Measurements from ENCODE around the gene CDH13.

Gene CDH13

DNA sequence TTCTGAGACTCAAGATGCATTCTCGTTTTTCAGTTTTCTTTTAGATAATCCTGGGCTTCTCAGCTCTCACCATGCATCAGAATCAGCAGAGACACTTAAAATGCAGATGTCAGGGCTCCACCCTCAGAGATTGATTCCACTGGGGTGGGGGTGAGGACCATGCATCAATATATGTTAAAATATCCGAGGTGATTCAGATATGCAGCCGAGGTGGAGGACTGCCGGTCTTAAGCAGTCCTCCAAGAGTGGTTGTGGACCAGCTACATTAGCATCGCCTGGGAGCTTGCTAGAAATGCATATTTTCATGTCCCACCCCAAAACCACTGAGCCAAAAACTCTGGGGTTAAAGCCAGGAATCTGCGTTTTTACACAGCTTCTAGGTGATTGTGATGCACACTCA lies 501.3 kb downstream of the CDH13 start:
- Histone ChIP-seq H3K27ac (ENCODE audit: low read length) (no peak overlapping the region), H3K4me1 (ENCODE audit: insufficient read depth, low read length) (no peaks in the 10 kb centered on the region), H3K79me2 (ENCODE audit: insufficient read depth, low read length) (no peaks in the 10 kb centered on the region), H3K9ac (ENCODE audit: low read depth, low read length) (no peak overlapping the region), H4K20me1 (ENCODE audit: insufficient read depth, low read length) (no peaks in the 10 kb centered on the region), H3K4me3 (ENCODE audit: low read depth in 1 of 2, low read length in 2 of 2) (no peak overlapping the region), H3K27me3 (ENCODE audit: insufficient read depth, low read length, poor library complexity) (peaks cover 7% of the 10 kb centered on the region), H3K36me3 (ENCODE audit: insufficient read depth, low read length) (no peaks in the 10 kb centered on the region), H3K9me3 (ENCODE audit: insufficient read depth, low read length, severe bottlenecking) (peaks cover 8% of the 10 kb centered on the region), H2AFZ (ENCODE audit: low read depth, low read length) (no peak overlapping the region), H3K4me2 (ENCODE audit: insufficient read depth, low read length) (no peak overlapping the region)
- no peak for TF ChIP-seq EZH2 (IDR thresholded peaks at IDR 0.05; ENCODE audit: borderline replicate concordance, low read depth, low read length, severe bottlenecking)
- TF ChIP-seq, protein P1, sequence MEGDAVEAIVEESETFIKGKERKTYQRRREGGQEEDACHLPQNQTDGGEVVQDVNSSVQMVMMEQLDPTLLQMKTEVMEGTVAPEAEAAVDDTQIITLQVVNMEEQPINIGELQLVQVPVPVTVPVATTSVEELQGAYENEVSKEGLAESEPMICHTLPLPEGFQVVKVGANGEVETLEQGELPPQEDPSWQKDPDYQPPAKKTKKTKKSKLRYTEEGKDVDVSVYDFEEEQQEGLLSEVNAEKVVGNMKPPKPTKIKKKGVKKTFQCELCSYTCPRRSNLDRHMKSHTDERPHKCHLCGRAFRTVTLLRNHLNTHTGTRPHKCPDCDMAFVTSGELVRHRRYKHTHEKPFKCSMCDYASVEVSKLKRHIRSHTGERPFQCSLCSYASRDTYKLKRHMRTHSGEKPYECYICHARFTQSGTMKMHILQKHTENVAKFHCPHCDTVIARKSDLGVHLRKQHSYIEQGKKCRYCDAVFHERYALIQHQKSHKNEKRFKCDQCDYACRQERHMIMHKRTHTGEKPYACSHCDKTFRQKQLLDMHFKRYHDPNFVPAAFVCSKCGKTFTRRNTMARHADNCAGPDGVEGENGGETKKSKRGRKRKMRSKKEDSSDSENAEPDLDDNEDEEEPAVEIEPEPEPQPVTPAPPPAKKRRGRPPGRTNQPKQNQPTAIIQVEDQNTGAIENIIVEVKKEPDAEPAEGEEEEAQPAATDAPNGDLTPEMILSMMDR (IDR thresholded peaks at IDR 0.05; ENCODE audit: borderline replicate concordance, extremely low read depth, low read length, poor library complexity, severe bottlenecking): no peak
- DNase-seq (no peak), ATAC-seq (ENCODE audit: insufficient read depth, low read depth) (no peak)

DNA sequence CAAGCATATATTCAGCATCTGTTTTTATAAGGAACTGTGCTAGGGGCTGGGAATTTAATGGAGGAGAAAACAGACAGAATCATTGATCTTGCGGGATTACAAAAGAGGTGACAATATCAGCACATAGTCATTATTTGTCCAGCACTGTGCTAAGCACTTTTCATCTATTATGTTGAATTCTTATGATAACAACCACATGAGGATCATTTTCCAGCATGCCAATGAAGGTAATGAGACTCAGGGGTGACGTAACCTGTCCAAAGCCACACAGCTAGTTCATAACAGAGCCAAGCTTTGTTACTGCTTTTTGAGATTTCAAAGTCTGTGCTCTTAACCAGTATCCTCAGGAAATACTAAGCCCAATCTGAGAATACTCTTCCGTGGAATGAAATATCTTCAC lies 503.3 kb downstream of the CDH13 start:
- H3K4me1 ChIP-seq (ENCODE audit: insufficient read depth, low read length): no peaks in the 10 kb centered on the region
- H3K4me3 ChIP-seq (ENCODE audit: low read depth in 1 of 2, low read length in 2 of 2): no peak overlapping the region
- H2AFZ ChIP-seq (ENCODE audit: low read depth, low read length): no peak overlapping the region
- H3K27me3 ChIP-seq (ENCODE audit: insufficient read depth, low read length, poor library complexity): peaks cover 7% of the 10 kb centered on the region
- no peak overlapping the region for H3K27ac ChIP-seq (ENCODE audit: low read length)
- TF ChIP-seq EZH2 (IDR thresholded peaks at IDR 0.05; ENCODE audit: borderline replicate concordance, low read depth, low read length, severe bottlenecking): no peak
- TF ChIP-seq, protein P1 (IDR thresholded peaks at IDR 0.05; ENCODE audit: borderline replicate concordance, extremely low read depth, low read length, poor library complexity, severe bottlenecking): no peak
- H4K20me1 ChIP-seq (ENCODE audit: insufficient read depth, low read length): no peaks in the 10 kb centered on the region
- no peaks in the 10 kb centered on the region for H3K79me2 ChIP-seq (ENCODE audit: insufficient read depth, low read length)
- H3K4me2 ChIP-seq (ENCODE audit: insufficient read depth, low read length): no peak overlapping the region
- H3K9ac ChIP-seq (ENCODE audit: low read depth, low read length): no peak overlapping the region
- no peaks in the 10 kb centered on the region for H3K36me3 ChIP-seq (ENCODE audit: insufficient read depth, low read length)
- ATAC-seq (ENCODE audit: insufficient read depth, low read depth) (no peak), DNase-seq (no peak)
- peaks cover 8% of the 10 kb centered on the region for H3K9me3 ChIP-seq (ENCODE audit: insufficient read depth, low read length, severe bottlenecking)

DNA sequence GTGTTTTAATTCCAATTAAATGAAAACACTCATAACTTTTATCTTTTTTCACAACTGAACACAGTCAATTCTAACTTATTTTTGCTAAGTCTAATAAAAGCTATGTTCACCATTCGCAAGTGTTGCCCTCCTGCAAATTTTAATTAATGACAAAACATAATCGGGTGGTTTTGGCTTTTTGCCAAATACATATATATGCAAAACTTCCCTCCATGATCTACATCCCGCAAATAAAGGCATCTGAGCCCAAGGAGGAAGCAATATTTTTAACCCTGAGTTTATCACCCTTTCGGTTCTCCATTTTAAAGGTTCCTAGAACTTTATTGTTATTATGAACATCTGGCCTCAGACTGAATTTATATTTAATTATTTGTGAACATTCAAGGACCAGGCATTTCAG lies 507.9 kb downstream of the CDH13 start:
- H3K9me3 ChIP-seq (ENCODE audit: insufficient read depth, low read length, severe bottlenecking): no peaks in the 10 kb centered on the region
- no peak overlapping the region for H3K27ac ChIP-seq (ENCODE audit: low read length)
- peaks cover 23% of the 10 kb centered on the region for H3K4me1 ChIP-seq (ENCODE audit: insufficient read depth, low read length)
- no peaks in the 10 kb centered on the region for H3K27me3 ChIP-seq (ENCODE audit: insufficient read depth, low read length, poor library complexity)
- no peak overlapping the region for H3K4me2 ChIP-seq (ENCODE audit: insufficient read depth, low read length)
- TF ChIP-seq, protein P1 (IDR thresholded peaks at IDR 0.05; ENCODE audit: borderline replicate concordance, extremely low read depth, low read length, poor library complexity, severe bottlenecking): no peak
- no peak for TF ChIP-seq EZH2 (IDR thresholded peaks at IDR 0.05; ENCODE audit: borderline replicate concordance, low read depth, low read length, severe bottlenecking)
- no peak overlapping the region for H3K9ac ChIP-seq (ENCODE audit: low read depth, low read length)
- no peak for DNase-seq
- H3K4me3 ChIP-seq (ENCODE audit: low read depth in 1 of 2, low read length in 2 of 2): no peak overlapping the region
- no peaks in the 10 kb centered on the region for H3K79me2 ChIP-seq (ENCODE audit: insufficient read depth, low read length)
- no peak for ATAC-seq (ENCODE audit: insufficient read depth, low read depth)
- no peak overlapping the region for H2AFZ ChIP-seq (ENCODE audit: low read depth, low read length)
- H4K20me1 ChIP-seq (ENCODE audit: insufficient read depth, low read length): no peaks in the 10 kb centered on the region
- no peaks in the 10 kb centered on the region for H3K36me3 ChIP-seq (ENCODE audit: insufficient read depth, low read length)

DNA sequence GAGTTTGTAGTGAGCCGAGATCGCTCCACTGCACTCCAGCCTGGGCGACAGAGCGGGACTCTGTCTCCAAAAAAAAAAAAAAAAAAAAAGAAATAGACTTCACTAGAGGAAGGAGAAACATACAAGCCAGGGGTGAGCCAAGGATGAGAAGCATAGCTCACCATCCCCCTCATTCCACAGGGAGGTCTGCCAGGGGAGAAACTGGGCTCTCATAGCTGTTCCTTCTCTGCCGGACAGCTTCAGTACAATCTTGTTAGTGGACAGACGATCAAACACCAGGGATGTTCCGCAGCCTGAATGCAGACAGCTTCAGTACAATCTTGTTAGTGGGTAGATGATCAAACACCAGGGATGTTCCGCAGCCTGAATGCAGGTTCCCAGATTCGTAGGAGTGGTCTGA lies 509.6 kb downstream of the CDH13 start:
- no peak for TF ChIP-seq EZH2 (IDR thresholded peaks at IDR 0.05; ENCODE audit: borderline replicate concordance, low read depth, low read length, severe bottlenecking)
- Histone ChIP-seq H3K4me1 (ENCODE audit: insufficient read depth, low read length) (peaks cover 23% of the 10 kb centered on the region), H3K4me2 (ENCODE audit: insufficient read depth, low read length) (peak overlapping the region; percentile 69), H3K27me3 (ENCODE audit: insufficient read depth, low read length, poor library complexity) (no peaks in the 10 kb centered on the region), H3K4me3 (ENCODE audit: low read depth in 1 of 2, low read length in 2 of 2) (peak overlapping the region in 1 of 2 experiments; percentile 52; a peak in 2 of 4 replicates), H2AFZ (ENCODE audit: low read depth, low read length) (peak overlapping the region; percentile 77), H4K20me1 (ENCODE audit: insufficient read depth, low read length) (no peaks in the 10 kb centered on the region), H3K79me2 (ENCODE audit: insufficient read depth, low read length) (no peaks in the 10 kb centered on the region), H3K9me3 (ENCODE audit: insufficient read depth, low read length, severe bottlenecking) (no peaks in the 10 kb centered on the region), H3K27ac (ENCODE audit: low read length) (peak overlapping the region; percentile 89), H3K36me3 (ENCODE audit: insufficient read depth, low read length) (no peaks in the 10 kb centered on the region), H3K9ac (ENCODE audit: low read depth, low read length) (peak overlapping the region; percentile 50)
- ATAC-seq (ENCODE audit: insufficient read depth, low read depth) (no peak), DNase-seq (no peak)
